Liver (tissue), 9 donors: ENCODE measurements around the gene FOSL2. TPM values are rescaled to one million over a fixed set of nuclear protein-coding genes. Genes with fewer than 3 reads are reported as not detected.

Experiments used
- DNase-seq: peaks from one replicate; pipeline ENCODE4 v3.0.0-alpha.2; 2017; ENCODE audit warnings: low spot score
- H3K27ac ChIP-seq, 2 donors: one replicate each; pipeline ENCODE4 v1.7.0; 2013; ENCODE audit warnings: inconsistent platforms in 2 of 2, low read length in 2 of 2, control low read depth in 1 of 2, low read depth in 1 of 2, mild to moderate bottlenecking in 1 of 2
- H3K27me3 ChIP-seq, 4 donors: one replicate each; pipeline versions ENCODE4 v1.6.1 to v1.7.0; 2013; ENCODE audit warnings: low read length in 3 of 4, inconsistent platforms in 1 of 4, mild to moderate bottlenecking in 1 of 4, moderate library complexity in 1 of 4; ENCODE audit not compliant: control insufficient read depth in 4 of 4, insufficient read depth in 4 of 4
- H3K36me3 ChIP-seq, 4 donors: one replicate each; pipeline versions ENCODE4 v1.6.1 to v1.7.0; 2013; ENCODE audit warnings: low read length in 3 of 4, mild to moderate bottlenecking in 3 of 4, low read depth in 1 of 4, moderate library complexity in 1 of 4; ENCODE audit not compliant: control insufficient read depth in 4 of 4, insufficient read depth in 3 of 4
- H3K4me1 ChIP-seq, 4 donors: one replicate each; pipeline versions ENCODE4 v1.6.1 to v1.7.0; 2013; ENCODE audit warnings: low read length in 3 of 4, mild to moderate bottlenecking in 3 of 4, moderate library complexity in 1 of 4; ENCODE audit not compliant: control insufficient read depth in 4 of 4, insufficient read depth in 4 of 4
- H3K4me3 ChIP-seq, 3 donors: one replicate each; pipeline versions ENCODE4 v1.6.1 to v1.7.0; 2013; ENCODE audit warnings: low read length in 3 of 3, control low read depth in 1 of 3, low read depth in 1 of 3, mild to moderate bottlenecking in 1 of 3
- H3K9ac ChIP-seq, 2 donors: one replicate each; pipeline ENCODE4 v1.7.0; 2013; ENCODE audit warnings: low read length in 2 of 2, mild to moderate bottlenecking in 2 of 2, moderate library complexity in 2 of 2, control low read depth in 1 of 2, low read depth in 1 of 2
- H3K9me3 ChIP-seq, 4 donors: one replicate each; pipeline versions ENCODE4 v1.6.1 to v1.7.0; 2013; ENCODE audit warnings: low read length in 3 of 4; ENCODE audit not compliant: control insufficient read depth in 4 of 4
- ATF3 ChIP-seq: IDR thresholded peaks from 2 replicates; pipeline ENCODE4 v1.6.1; 2016; ENCODE audit warnings: antibody characterized with exemption
- EGR1 ChIP-seq, 2 donors: IDR thresholded peaks; 2 replicates each; pipeline ENCODE4 v1.6.1; 2016 to 2018; ENCODE audit warnings: antibody characterized with exemption in 2 of 2, low read depth in 2 of 2
- FOXA1 ChIP-seq: IDR thresholded peaks from 2 replicates; pipeline ENCODE4 v1.6.1; 2016; ENCODE audit warnings: antibody characterized with exemption
- FOXA2 ChIP-seq: IDR thresholded peaks from 2 replicates; pipeline ENCODE4 v1.6.1; 2016; ENCODE audit warnings: antibody characterized with exemption
- GABPA ChIP-seq, 2 donors: IDR thresholded peaks in 1 of 2; conservative IDR thresholded peaks in 1 of 2; 2 replicates each; pipeline ENCODE4 v1.6.1; 2016; ENCODE audit warnings: antibody characterized with exemption in 2 of 2, mild to moderate bottlenecking in 1 of 2, moderate library complexity in 1 of 2
- HNF4A ChIP-seq, 2 donors: conservative IDR thresholded peaks; 2 replicates each; pipeline ENCODE4 v1.6.1; 2016; ENCODE audit warnings: antibody characterized with exemption in 2 of 2, mild to moderate bottlenecking in 2 of 2
- HNF4G ChIP-seq: IDR thresholded peaks from 2 replicates; pipeline ENCODE4 v1.6.1; 2016; ENCODE audit warnings: antibody characterized with exemption
- JUND ChIP-seq, 2 donors: IDR thresholded peaks; 2 replicates each; pipeline ENCODE4 v1.6.1; 2016; ENCODE audit warnings: antibody characterized with exemption in 2 of 2
- MAX ChIP-seq: IDR thresholded peaks from 2 replicates; pipeline ENCODE4 v1.6.1; 2016; ENCODE audit warnings: antibody characterized with exemption
- RAD21 ChIP-seq, 2 donors: IDR thresholded peaks; 2 replicates each; pipeline ENCODE4 v1.6.1; 2016; ENCODE audit warnings: antibody characterized with exemption in 2 of 2, mild to moderate bottlenecking in 2 of 2
- RXRA ChIP-seq, 2 donors: IDR thresholded peaks; 2 replicates each; pipeline ENCODE4 v1.6.1; 2017 to 2018; ENCODE audit warnings: antibody characterized with exemption in 2 of 2, mild to moderate bottlenecking in 1 of 2
- SP1 ChIP-seq: IDR thresholded peaks from 2 replicates; pipeline ENCODE4 v1.6.1; 2018; ENCODE audit warnings: antibody characterized with exemption, mild to moderate bottlenecking
- YY1 ChIP-seq: IDR thresholded peaks from 2 replicates; pipeline ENCODE4 v1.6.1; 2016; ENCODE audit warnings: antibody characterized with exemption, mild to moderate bottlenecking
- ZBTB33 ChIP-seq: IDR thresholded peaks from 2 replicates; pipeline ENCODE4 v1.6.1; 2016; ENCODE audit warnings: antibody characterized with exemption
- WGBS: extraction: QIAGEN DNeasy Blood & Tissue Kit; methylation state at CpG from one replicate; pipeline ENCODE4 v1.1.7; 2013; 5-methylcytosine and 5-hydroxymethylcytosine counted together
- polyA plus RNA-seq, 2 donors: library from polyadenylated mRNA; stranded (reverse) in 1 of 2; unstranded in 1 of 2; fragments of 200-250 nt in 1 of 2; fragments of >200 nt in 1 of 2; fragmentation: Nextera tagmentation in 1 of 2; extraction: Ambion mirVana in 1 of 2; gene quantifications; one replicate each; pipeline versions ENCODE4 v1.2.1 to v1.2.3, GENCODE V29; 2013 to 2015
- total RNA-seq, 2 donors: library from RNA; depleted of rRNA; stranded (reverse); fragments of >200 nt; gene quantifications; one replicate each; pipeline ENCODE4 v1.2.3, GENCODE V29; 2014
- TF ChIP-seq, protein P1 (sequence below): IDR thresholded peaks from 2 replicates; pipeline ENCODE4 v1.6.1; 2016; ENCODE audit warnings: antibody characterized with exemption, mild to moderate bottlenecking
- TF ChIP-seq, protein P2 (sequence below): fragments of 150-350 bp; IDR thresholded peaks from 2 replicates; pipeline ENCODE4 v1.5.1; 2017; ENCODE audit warnings: improper control_type of control experiment, low read depth, low read length; ENCODE audit not compliant: missing input control
- donor health status: healthy.
- donor health status: healthy.
- donor health status: healthy.
- donor health status: healthy.
- donor health status: healthy.

FOSL2 gene
- total and polyA plus RNA-seq, 4 donors = 1.9 to 10.7 (median 2.6) TPM

DNA sequence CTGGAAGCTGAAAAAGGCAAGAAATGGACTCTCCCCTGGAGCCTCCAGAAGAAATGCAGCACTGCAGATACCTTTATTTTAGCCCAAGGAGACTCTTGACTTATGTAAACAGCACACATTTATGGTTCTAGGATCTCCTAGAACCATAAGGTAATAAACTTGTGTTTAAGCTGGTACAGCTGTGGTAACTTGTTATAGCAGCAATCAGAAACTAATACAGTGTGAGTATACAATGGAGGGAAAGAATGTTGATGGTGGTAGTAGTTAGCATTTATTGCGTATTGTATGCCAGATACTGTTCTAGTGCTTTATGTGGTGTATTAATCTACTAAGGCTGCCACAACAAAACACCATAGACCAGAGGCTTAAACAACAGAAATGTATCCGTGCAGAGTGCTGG lies 40.6 kb downstream of the FOSL2 start:
- Histone ChIP-seq H3K9me3 (no peaks in the 10 kb centered on the region), H3K27ac (no peak overlapping the region), H3K9ac (no peak overlapping the region), H3K27me3 (no peaks in the 10 kb centered on the region), H3K36me3 (no peaks in the 10 kb centered on the region), H3K4me3 (no peak overlapping the region), H3K4me1 (peaks cover 0 to 5% (median 0%) of the 10 kb centered on the region in 4 donors)
- no peak for TF ChIP-seq GABPA (IDR thresholded peaks at IDR 0.05 in 1 of 2, conservative IDR thresholded peaks at IDR 0.05 in 1 of 2)
- no peak for TF ChIP-seq RXRA (IDR thresholded peaks at IDR 0.05)
- TF ChIP-seq, protein P1, sequence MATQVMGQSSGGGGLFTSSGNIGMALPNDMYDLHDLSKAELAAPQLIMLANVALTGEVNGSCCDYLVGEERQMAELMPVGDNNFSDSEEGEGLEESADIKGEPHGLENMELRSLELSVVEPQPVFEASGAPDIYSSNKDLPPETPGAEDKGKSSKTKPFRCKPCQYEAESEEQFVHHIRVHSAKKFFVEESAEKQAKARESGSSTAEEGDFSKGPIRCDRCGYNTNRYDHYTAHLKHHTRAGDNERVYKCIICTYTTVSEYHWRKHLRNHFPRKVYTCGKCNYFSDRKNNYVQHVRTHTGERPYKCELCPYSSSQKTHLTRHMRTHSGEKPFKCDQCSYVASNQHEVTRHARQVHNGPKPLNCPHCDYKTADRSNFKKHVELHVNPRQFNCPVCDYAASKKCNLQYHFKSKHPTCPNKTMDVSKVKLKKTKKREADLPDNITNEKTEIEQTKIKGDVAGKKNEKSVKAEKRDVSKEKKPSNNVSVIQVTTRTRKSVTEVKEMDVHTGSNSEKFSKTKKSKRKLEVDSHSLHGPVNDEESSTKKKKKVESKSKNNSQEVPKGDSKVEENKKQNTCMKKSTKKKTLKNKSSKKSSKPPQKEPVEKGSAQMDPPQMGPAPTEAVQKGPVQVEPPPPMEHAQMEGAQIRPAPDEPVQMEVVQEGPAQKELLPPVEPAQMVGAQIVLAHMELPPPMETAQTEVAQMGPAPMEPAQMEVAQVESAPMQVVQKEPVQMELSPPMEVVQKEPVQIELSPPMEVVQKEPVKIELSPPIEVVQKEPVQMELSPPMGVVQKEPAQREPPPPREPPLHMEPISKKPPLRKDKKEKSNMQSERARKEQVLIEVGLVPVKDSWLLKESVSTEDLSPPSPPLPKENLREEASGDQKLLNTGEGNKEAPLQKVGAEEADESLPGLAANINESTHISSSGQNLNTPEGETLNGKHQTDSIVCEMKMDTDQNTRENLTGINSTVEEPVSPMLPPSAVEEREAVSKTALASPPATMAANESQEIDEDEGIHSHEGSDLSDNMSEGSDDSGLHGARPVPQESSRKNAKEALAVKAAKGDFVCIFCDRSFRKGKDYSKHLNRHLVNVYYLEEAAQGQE = no peak
- TF ChIP-seq YY1 = no peak
- TF ChIP-seq ATF3 = no peak
- no peak for TF ChIP-seq HNF4G
- no peak for TF ChIP-seq FOXA2
- no peak for TF ChIP-seq SP1
- no peak for TF ChIP-seq MAX
- no peak for TF ChIP-seq RAD21 (IDR thresholded peaks at IDR 0.05)
- no peak for TF ChIP-seq FOXA1
- no peak for TF ChIP-seq HNF4A (conservative IDR thresholded peaks at IDR 0.05)
- TF ChIP-seq JUND (IDR thresholded peaks at IDR 0.05) = no peak
- no peak for TF ChIP-seq ZBTB33
- no peak for TF ChIP-seq EGR1 (IDR thresholded peaks at IDR 0.05; ENCODE audit: low read depth in 2 of 2)
- 94% methylated on average over 2 of the region's 2 CpGs for WGBS
- no peak for DNase-seq

DNA sequence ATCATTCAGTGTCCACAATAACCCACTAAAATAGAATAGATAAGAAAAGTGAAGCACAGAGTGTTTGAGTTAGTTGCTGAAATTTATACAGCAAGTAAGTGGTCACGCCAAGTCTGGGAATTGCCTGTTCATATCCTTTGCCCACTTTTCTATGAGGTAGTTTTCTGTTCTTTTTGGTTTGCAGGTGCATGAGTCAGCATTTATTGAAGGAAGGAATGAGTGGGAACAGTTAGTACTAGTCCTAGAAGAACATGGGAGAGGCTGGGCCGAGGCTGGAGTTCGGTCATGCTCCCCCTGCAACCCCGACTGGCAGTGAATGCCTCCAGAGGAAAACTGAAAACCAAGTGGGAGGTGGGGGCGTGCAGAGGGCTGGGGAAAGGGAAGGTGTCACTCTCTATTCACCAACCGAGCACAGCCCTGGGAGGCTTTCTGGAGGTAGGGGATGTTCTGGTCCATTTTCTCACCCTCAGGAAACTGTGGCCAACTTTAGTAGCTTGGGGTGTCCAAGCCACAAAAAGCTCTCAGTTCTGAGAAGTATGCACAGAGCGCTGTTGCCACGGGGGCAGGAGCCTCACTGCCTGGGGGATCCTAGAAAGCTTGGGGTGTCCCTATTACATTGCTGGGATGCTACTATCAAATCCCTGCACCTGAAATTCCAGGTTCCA lies 41.4 kb downstream of the FOSL2 start:
- 92% methylated on average over 8 of the region's 8 CpGs for WGBS
- Histone ChIP-seq H3K4me1 (peaks cover 0 to 5% (median 0%) of the 10 kb centered on the region in 4 donors), H3K9ac (no peak overlapping the region), H3K27ac (no peak overlapping the region), H3K9me3 (no peaks in the 10 kb centered on the region), H3K4me3 (no peak overlapping the region), H3K27me3 (no peaks in the 10 kb centered on the region), H3K36me3 (no peaks in the 10 kb centered on the region)
- DNase-seq = no peak
- TF ChIP-seq YY1 (no peak), FOXA2 (no peak), EGR1 (IDR thresholded peaks at IDR 0.05; ENCODE audit: low read depth in 2 of 2) (no peak), ATF3 (no peak), RAD21 (IDR thresholded peaks at IDR 0.05) (no peak), FOXA1 (no peak), MAX (no peak), HNF4G (no peak), GABPA (IDR thresholded peaks at IDR 0.05 in 1 of 2, conservative IDR thresholded peaks at IDR 0.05 in 1 of 2) (no peak), SP1 (no peak)
- TF ChIP-seq, protein P1 = no peak
- TF ChIP-seq, protein P2, sequence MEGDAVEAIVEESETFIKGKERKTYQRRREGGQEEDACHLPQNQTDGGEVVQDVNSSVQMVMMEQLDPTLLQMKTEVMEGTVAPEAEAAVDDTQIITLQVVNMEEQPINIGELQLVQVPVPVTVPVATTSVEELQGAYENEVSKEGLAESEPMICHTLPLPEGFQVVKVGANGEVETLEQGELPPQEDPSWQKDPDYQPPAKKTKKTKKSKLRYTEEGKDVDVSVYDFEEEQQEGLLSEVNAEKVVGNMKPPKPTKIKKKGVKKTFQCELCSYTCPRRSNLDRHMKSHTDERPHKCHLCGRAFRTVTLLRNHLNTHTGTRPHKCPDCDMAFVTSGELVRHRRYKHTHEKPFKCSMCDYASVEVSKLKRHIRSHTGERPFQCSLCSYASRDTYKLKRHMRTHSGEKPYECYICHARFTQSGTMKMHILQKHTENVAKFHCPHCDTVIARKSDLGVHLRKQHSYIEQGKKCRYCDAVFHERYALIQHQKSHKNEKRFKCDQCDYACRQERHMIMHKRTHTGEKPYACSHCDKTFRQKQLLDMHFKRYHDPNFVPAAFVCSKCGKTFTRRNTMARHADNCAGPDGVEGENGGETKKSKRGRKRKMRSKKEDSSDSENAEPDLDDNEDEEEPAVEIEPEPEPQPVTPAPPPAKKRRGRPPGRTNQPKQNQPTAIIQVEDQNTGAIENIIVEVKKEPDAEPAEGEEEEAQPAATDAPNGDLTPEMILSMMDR = no peak
